CD4-positive, alpha-beta T cell treated with Interleukin-6 for 4 hours (primary cell): ENCODE measurements around the gene RPL22.
"Not testable (repeated sequence)": the region's sequence is repeated elsewhere in the genome, so short reads cannot be mapped to it uniquely, and the experiment has no call there.

Source experiments
- DNase-seq: peaks from one replicate; pipeline ENCODE4 v3.0.0-alpha.2; 2020; ENCODE audit warnings: mixed read lengths

The RPL22 gene

GRCh38 chr1:6233376-6233775 lies 34.0 kb upstream of the RPL22 start:
- no peak for DNase-seq

GRCh38 chr1:6225651-6226050 lies 26.3 kb upstream of the RPL22 start:
- no peak for DNase-seq

DNA sequence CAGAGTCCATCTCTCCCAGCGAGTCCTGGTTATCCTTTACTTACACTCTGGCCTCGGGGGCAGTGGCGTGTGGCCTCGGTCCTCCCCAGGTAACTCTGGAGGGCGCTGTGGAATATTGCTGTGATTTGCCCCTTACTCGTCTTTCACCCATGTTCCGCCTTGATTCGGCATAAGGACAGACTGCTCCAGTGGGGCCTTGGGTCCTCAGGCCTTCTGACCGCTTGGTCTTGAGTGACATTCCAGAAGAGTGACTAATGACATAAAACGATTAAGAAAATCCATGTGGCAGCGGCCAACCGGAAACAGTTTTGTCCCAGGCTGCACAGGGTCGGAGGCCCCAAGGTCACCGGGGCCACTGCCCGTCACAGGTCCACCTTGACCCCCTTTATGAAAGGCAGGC lies 25.3 kb upstream of the RPL22 start:
- DNase-seq = no peak

DNA sequence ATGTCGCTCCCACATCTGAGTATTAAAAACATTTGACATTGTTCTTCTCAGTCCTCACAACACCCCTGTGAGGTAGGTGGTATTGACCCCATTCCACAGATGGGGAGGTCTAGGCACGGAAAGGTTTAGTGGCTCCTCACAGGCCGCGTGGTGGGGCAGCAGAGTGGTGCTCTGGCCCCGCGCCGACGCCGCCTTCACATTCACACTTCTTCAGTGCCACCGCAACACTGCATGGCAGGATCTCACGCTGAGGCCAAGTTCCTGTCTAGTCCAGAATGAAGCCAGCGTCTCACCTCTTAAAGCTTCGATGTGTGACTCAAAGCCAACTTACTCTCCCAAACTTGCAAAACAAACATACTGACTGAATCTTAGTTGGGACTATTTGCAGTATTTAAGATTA lies 24.2 kb upstream of the RPL22 start:
- DNase-seq = no peak

- DNase-seq = no peak
Observed at GRCh38 chr1:6222636-6223035, 23.2 kb upstream of the RPL22 start.

DNA sequence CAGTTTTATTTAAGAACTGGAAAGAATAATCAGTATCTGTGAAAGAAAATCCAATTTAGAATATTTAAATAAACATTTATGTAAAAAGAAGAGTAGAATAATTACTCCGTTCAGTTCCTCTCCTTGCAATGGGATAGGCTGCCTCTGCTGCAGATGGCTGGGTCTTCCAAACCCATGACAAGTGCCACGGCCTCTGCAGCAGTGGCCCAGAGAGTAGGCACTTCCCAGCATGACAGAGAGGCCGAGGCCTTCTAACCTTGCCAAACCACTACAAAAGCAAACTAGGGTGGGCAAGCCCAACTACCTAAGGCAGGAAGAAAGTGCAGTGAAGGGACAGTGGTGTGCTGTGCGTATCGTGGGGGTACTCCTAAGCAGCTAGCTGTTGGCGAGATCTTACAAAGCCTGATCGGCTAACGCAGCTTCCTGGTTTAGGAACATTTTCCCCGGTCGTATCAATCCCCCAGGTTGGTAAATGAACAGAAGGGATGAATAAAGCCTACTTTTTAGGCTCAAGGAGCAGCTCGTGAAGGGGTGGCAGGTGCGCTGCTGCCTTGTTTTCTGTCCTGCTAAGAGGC lies 21.9 kb upstream of the RPL22 start:
- DNase-seq = no peak

DNA sequence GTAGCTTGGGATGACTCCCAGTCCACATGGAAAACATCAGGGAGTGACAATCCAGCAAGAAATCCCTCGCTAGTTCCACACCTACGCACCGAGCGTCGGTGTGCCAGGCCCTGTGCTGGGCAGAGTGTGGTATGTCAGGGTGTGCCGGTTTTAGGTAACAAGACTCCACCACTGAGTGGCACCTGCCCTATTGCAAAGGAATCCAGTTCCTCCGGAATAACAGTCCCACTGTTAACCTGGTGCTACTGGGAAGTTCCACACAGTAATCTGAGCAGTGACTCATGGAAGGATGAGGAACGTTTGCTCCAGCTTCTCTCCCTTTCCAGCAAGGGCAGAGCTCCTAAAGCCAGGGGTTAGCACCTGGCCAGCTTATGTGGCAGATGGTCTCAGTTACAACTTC lies 20.8 kb upstream of the RPL22 start:
- DNase-seq = no peak

DNA sequence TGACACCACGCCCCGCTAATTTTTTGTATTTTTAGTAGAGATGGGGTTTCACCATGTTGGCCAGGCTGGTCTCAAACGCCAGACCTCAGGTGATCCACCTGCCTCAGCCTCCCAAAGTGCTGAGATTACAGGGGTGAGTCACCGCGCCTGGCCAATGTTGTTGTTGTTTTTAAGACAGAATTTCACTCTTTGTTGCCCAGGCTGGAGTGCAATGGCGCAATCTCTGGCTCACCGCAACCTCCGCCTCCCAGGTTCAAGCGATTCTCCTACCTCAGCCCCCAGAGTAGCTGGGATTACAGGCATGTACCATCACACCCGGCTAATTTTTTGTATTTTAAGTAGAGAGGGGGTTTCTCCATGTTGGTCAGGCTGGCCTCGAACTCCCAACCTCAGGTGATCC lies 20.2 kb upstream of the RPL22 start:
- DNase-seq = not testable (repeated sequence)

- no peak for DNase-seq
Observed at GRCh38 chr1:6218375-6219164, 19.2 kb upstream of the RPL22 start.

- no peak for DNase-seq
Observed at GRCh38 chr1:6212193-6212959, 13.0 kb upstream of the RPL22 start.

DNA sequence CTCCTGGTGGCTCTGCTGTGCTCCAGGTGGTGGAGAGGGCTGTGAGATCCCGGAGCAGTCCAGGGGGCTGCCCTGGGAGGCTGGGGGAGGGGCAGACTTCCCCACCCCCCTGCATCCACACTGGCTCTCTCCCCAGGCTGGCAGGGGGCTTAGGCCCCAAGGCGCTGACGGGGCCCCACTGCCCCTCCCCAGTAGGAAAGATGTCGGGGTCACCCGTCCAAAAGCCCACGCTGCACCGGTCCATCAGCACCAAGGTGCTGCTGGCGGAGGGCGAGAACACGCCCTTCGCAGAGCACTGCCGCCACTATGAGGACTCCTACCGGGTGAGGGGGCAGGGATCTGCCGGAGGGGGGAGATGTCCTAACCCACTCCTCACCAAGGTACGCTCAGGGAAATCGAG lies 12.3 kb upstream of the RPL22 start:
- no peak for DNase-seq

DNA sequence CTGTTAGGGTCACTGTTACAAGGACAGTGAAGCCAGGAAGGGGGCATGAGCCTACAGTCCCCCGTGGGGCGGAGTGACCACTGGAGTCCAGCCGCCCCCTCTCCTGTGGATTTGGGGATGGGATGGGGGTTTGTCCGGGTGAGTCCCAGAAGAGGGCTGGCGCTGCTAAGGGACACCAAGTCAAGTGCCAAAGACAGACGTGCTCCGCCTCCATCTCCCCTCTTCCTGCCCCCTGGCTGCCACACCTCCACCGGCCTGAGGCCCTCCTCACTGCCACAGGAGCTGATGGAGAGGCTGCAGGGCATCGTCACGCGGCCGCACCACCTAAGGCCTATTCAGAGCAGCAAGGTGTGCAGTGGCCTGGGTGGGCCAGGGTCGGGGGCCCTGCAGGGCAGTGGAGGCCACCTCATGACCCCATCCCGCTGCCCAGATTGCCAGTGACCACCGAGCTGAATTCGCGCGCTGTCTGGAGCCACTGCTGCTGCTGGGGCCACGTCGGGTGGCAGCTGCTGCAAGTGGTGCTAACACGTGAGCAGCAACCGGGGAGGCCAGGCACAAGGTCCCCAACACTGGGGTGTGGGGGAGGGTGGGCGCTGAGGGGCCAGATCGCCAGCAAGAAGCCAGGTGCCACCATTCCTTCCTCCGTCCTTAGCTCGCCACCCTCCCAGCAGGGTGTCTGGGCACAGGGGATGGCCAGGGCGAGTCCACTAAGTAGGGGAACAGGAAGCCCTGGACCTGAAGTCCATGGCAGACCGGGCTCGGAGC lies 11.4 kb upstream of the RPL22 start:
- no peak for DNase-seq

- DNase-seq = peak; percentile 5
Observed at GRCh38 chr1:6209661-6210580, 10.5 kb upstream of the RPL22 start.

GRCh38 chr1:6208723-6209660 lies 9.6 kb upstream of the RPL22 start:
- peak; percentile 23 for DNase-seq

- no peak for DNase-seq
Observed at GRCh38 chr1:6207921-6208320, 8.5 kb upstream of the RPL22 start.

- DNase-seq = no peak
Observed at GRCh38 chr1:6207075-6207885, 7.9 kb upstream of the RPL22 start.

- DNase-seq = no peak
Observed at GRCh38 chr1:6206520-6206855, 7.1 kb upstream of the RPL22 start.

DNA sequence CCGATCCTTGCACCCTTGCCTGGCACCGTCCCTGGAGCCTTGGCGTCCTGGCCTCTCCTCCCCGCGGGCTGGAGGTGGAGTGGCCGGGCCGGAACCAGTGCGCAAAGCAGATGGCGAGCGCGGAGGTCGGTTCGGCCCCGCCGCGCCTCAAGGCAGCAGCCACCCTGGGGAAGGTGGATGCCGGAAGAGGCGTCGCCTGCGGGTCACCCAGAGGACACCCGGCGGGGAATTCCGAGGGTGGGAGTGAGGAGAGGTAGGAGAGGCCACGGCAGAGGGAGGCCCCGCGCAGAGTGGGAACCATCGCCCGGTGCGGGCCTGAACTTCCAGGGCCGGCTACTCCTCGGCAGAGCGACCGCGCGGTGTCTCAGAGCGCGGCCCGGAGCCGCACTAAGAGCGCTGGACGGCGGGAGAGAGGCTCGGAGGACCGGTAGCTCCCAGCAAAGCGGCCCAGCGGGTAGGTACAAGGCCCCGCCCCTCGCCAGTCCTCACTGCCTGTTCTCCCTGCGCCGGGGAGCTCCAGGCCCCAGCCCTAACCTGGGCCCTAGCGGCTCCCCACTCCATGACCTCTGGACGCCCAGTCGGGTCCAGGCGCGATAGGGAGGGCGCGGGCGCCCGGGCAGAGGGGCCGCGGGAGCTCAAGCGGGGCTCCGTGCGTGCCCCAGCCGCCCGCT lies 6.6 kb upstream of the RPL22 start, which contains the start of gene RNF207:
RNF207 (plus strand) TSS at position 271 of the 671 bp plus-strand sequence. CDS start 417 bp downstream, outside the sequence.
- DNase-seq = peak; percentile 55

- DNase-seq = no peak
Observed at GRCh38 chr1:6202256-6202655, 2.9 kb upstream of the RPL22 start.
